ENCODE results near the gene CWC27.

CWC27 gene

DNA sequence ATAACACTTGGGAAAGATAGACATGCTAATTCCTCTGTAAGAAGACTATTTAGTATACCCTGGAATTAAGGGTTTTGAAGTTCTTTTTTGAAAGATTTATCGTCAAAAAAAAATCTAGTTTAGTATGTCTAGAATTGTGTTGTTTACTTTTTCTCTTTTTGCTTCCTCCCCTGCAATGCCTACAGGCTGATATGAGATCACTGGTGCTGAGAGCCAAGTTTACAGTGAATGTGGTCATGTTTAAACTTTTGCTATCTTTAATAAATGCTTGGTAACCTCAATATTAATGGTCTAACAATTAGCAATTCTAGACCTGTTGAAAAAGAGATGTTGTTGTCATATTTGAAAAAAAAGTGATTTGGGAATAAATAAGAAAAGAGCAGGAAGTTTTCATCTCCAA lies 86.1 kb downstream of the CWC27 start:
- Histone ChIP-seq H3K4me1 (ENCODE audit: control insufficient read depth, insufficient read depth, low read length, poor library complexity, severe bottlenecking) (no peaks in the 10 kb centered on the region), H3K27me3 (replicated peaks; ENCODE audit: control insufficient read depth, insufficient read depth, low read length, poor library complexity, severe bottlenecking) (no peaks in the 10 kb centered on the region), H3K27ac (ENCODE audit: insufficient read depth, low read length, poor library complexity, severe bottlenecking) (no peak overlapping the region), H3K9me3 (ENCODE audit: control insufficient read depth, low read length) (no peaks in the 10 kb centered on the region), H3K4me3 (ENCODE audit: insufficient read depth, low read depth, low read length, poor library complexity, severe bottlenecking) (no peak overlapping the region), H3K36me3 (ENCODE audit: control insufficient read depth, insufficient read depth, low read length) (no peaks in the 10 kb centered on the region)
- no peak for DNase-seq

DNA sequence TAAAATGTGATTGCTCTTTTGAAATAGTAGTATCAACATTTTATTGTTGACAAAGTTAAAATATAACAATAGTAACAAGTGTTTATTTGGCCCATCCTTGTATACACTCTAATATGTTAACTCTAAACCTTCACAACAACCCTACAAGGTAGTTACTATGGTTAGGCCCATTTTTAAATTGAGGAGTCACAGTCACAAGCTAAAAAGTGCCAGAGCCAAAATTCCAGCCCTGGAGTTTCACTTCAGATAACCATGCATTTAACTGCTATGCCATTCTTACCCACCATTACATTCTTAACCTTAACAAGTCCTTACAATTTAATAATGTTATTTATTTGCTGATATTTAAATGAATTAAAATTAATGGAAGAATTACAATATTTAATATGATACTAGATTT lies 91.2 kb downstream of the CWC27 start:
- H3K4me1 ChIP-seq (ENCODE audit: control insufficient read depth, insufficient read depth, low read length, poor library complexity, severe bottlenecking) = no peaks in the 10 kb centered on the region
- no peak overlapping the region for H3K27ac ChIP-seq (ENCODE audit: insufficient read depth, low read length, poor library complexity, severe bottlenecking)
- DNase-seq = no peak

GRCh38 chr5:64861281-64861680 lies 92.6 kb downstream of the CWC27 start:
- Histone ChIP-seq H3K27me3 (replicated peaks; ENCODE audit: control insufficient read depth, insufficient read depth, low read length, poor library complexity, severe bottlenecking) (no peaks in the 10 kb centered on the region), H3K9me3 (ENCODE audit: control insufficient read depth, low read length) (no peaks in the 10 kb centered on the region), H3K27ac (ENCODE audit: insufficient read depth, low read length, poor library complexity, severe bottlenecking) (no peak overlapping the region), H3K36me3 (ENCODE audit: control insufficient read depth, insufficient read depth, low read length) (no peaks in the 10 kb centered on the region), H3K4me3 (ENCODE audit: insufficient read depth, low read depth, low read length, poor library complexity, severe bottlenecking) (no peak overlapping the region), H3K4me1 (ENCODE audit: control insufficient read depth, insufficient read depth, low read length, poor library complexity, severe bottlenecking) (no peaks in the 10 kb centered on the region)
- DNase-seq = no peak

More for the DNA sequence above, 91.2 kb downstream of the CWC27 start:
- Histone ChIP-seq H3K36me3 (ENCODE audit: control insufficient read depth, insufficient read depth, low read length) (no peaks in the 10 kb centered on the region), H3K4me3 (ENCODE audit: insufficient read depth, low read depth, low read length, poor library complexity, severe bottlenecking) (no peak overlapping the region), H3K9me3 (ENCODE audit: control insufficient read depth, low read length) (no peaks in the 10 kb centered on the region), H3K27me3 (replicated peaks; ENCODE audit: control insufficient read depth, insufficient read depth, low read length, poor library complexity, severe bottlenecking) (no peaks in the 10 kb centered on the region)

- Histone ChIP-seq H3K27ac (ENCODE audit: insufficient read depth, low read length, poor library complexity, severe bottlenecking) (no peak overlapping the region), H3K27me3 (replicated peaks; ENCODE audit: control insufficient read depth, insufficient read depth, low read length, poor library complexity, severe bottlenecking) (no peaks in the 10 kb centered on the region), H3K4me1 (ENCODE audit: control insufficient read depth, insufficient read depth, low read length, poor library complexity, severe bottlenecking) (no peaks in the 10 kb centered on the region), H3K9me3 (ENCODE audit: control insufficient read depth, low read length) (no peaks in the 10 kb centered on the region), H3K4me3 (ENCODE audit: insufficient read depth, low read depth, low read length, poor library complexity, severe bottlenecking) (no peak overlapping the region), H3K36me3 (ENCODE audit: control insufficient read depth, insufficient read depth, low read length) (no peaks in the 10 kb centered on the region)
- DNase-seq = no peak
Observed at GRCh38 chr5:64864171-64864570, 95.4 kb downstream of the CWC27 start.

- H3K4me3 ChIP-seq (ENCODE audit: insufficient read depth, low read depth, low read length, poor library complexity, severe bottlenecking) = no peak overlapping the region
- no peaks in the 10 kb centered on the region for H3K36me3 ChIP-seq (ENCODE audit: control insufficient read depth, insufficient read depth, low read length)
- no peaks in the 10 kb centered on the region for H3K9me3 ChIP-seq (ENCODE audit: control insufficient read depth, low read length)
- H3K27ac ChIP-seq (ENCODE audit: insufficient read depth, low read length, poor library complexity, severe bottlenecking) = no peak overlapping the region
- no peak for DNase-seq
- no peaks in the 10 kb centered on the region for H3K27me3 ChIP-seq (replicated peaks; ENCODE audit: control insufficient read depth, insufficient read depth, low read length, poor library complexity, severe bottlenecking)
- H3K4me1 ChIP-seq (ENCODE audit: control insufficient read depth, insufficient read depth, low read length, poor library complexity, severe bottlenecking) = no peaks in the 10 kb centered on the region
Observed at GRCh38 chr5:64865662-64866061, 96.9 kb downstream of the CWC27 start.

DNA sequence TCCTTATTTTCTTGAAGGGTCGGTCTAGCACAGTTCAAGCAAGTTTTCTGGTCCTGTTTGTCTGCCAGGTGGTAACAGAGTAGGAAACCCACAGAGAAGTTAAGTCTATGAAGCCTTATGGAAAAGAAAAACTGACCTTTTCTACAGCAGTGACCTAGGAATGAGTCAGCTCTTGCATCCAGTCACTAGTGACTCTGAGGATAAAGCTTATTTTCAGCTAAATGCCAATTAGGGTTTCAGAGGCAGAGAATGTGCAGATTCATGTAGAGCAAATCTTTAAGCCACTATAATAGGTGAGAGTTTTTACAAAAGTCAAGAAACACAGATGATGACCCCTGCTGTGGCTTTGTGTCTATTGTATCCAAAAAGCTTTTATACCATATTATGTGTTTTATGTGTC lies 100.7 kb downstream of the CWC27 start:
- H3K4me1 ChIP-seq (ENCODE audit: control insufficient read depth, insufficient read depth, low read length, poor library complexity, severe bottlenecking) = no peaks in the 10 kb centered on the region
- H3K27ac ChIP-seq (ENCODE audit: insufficient read depth, low read length, poor library complexity, severe bottlenecking) = no peak overlapping the region
- no peak overlapping the region for H3K4me3 ChIP-seq (ENCODE audit: insufficient read depth, low read depth, low read length, poor library complexity, severe bottlenecking)
- no peaks in the 10 kb centered on the region for H3K9me3 ChIP-seq (ENCODE audit: control insufficient read depth, low read length)
- H3K36me3 ChIP-seq (ENCODE audit: control insufficient read depth, insufficient read depth, low read length) = no peaks in the 10 kb centered on the region
- DNase-seq = no peak
- no peaks in the 10 kb centered on the region for H3K27me3 ChIP-seq (replicated peaks; ENCODE audit: control insufficient read depth, insufficient read depth, low read length, poor library complexity, severe bottlenecking)

DNA sequence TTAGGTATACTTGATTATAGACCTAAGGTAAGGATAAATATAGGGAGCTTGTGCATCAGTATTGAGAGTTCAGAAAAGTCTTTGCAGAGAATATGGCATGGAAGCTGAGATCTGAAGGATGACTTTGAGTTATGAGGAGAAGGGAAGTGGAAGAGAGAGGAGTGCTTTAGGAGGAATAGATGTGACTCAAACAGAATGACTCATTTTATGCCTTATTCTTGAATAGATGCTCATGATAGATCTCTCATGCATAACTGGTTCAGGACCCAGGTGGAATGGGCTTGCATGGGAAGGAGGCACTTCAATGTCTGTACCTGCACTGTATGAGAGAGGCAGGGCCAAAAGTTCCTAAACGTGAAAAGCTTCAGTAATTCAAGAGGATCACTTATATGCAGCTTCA lies 103.3 kb downstream of the CWC27 start:
- H3K36me3 ChIP-seq (ENCODE audit: control insufficient read depth, insufficient read depth, low read length) = no peaks in the 10 kb centered on the region
- no peaks in the 10 kb centered on the region for H3K9me3 ChIP-seq (ENCODE audit: control insufficient read depth, low read length)
- H3K4me3 ChIP-seq (ENCODE audit: insufficient read depth, low read depth, low read length, poor library complexity, severe bottlenecking) = no peak overlapping the region
- no peak for DNase-seq
- no peaks in the 10 kb centered on the region for H3K27me3 ChIP-seq (replicated peaks; ENCODE audit: control insufficient read depth, insufficient read depth, low read length, poor library complexity, severe bottlenecking)
- H3K4me1 ChIP-seq (ENCODE audit: control insufficient read depth, insufficient read depth, low read length, poor library complexity, severe bottlenecking) = no peaks in the 10 kb centered on the region
- H3K27ac ChIP-seq (ENCODE audit: insufficient read depth, low read length, poor library complexity, severe bottlenecking) = no peak overlapping the region

DNA sequence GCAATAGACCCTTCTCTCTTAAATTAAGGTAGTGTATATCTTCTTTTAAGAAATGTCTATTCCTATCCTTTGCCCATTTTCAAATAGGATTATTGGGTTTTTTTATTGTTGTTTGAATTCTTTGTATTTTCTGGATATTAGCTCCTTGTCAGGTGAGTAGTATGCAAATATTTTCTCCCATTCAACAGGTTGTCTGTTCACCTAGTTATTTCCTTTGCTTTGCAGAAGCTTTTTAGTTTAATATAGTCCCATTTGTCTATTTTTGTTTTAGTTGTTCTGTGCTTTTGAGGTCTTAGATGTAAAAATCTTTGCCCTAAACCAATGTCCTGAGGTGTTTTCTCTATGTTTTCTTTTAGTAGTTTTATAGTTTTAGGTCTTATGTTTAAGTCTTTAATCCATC lies 104.7 kb downstream of the CWC27 start:
- H3K4me1 ChIP-seq (ENCODE audit: control insufficient read depth, insufficient read depth, low read length, poor library complexity, severe bottlenecking) = no peaks in the 10 kb centered on the region
- no peaks in the 10 kb centered on the region for H3K9me3 ChIP-seq (ENCODE audit: control insufficient read depth, low read length)
- H3K36me3 ChIP-seq (ENCODE audit: control insufficient read depth, insufficient read depth, low read length) = no peaks in the 10 kb centered on the region
- no peak overlapping the region for H3K4me3 ChIP-seq (ENCODE audit: insufficient read depth, low read depth, low read length, poor library complexity, severe bottlenecking)
- no peak for DNase-seq
- no peaks in the 10 kb centered on the region for H3K27me3 ChIP-seq (replicated peaks; ENCODE audit: control insufficient read depth, insufficient read depth, low read length, poor library complexity, severe bottlenecking)
- H3K27ac ChIP-seq (ENCODE audit: insufficient read depth, low read length, poor library complexity, severe bottlenecking) = no peak overlapping the region

DNA sequence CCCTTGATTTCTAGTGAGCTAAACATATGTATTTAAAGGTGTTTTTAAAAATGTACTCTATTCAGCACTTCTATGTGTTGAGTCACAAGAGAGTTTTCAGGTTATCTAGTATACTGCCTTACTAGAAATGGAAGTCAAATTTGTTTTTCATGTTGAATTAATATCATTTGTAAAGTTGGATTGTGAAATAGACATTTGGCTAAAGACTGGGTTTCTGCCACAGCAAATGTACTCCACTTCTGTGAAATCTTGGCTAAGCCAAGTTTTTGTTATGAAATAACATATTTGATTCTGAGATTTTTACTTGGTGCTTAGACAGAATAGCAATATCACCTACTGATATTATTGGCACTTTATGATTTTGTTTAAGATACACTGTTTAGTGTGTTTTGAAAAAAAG lies 106.0 kb downstream of the CWC27 start:
- Histone ChIP-seq H3K27ac (ENCODE audit: insufficient read depth, low read length, poor library complexity, severe bottlenecking) (no peak overlapping the region), H3K27me3 (replicated peaks; ENCODE audit: control insufficient read depth, insufficient read depth, low read length, poor library complexity, severe bottlenecking) (no peaks in the 10 kb centered on the region), H3K9me3 (ENCODE audit: control insufficient read depth, low read length) (no peaks in the 10 kb centered on the region), H3K4me3 (ENCODE audit: insufficient read depth, low read depth, low read length, poor library complexity, severe bottlenecking) (no peak overlapping the region), H3K4me1 (ENCODE audit: control insufficient read depth, insufficient read depth, low read length, poor library complexity, severe bottlenecking) (no peaks in the 10 kb centered on the region), H3K36me3 (ENCODE audit: control insufficient read depth, insufficient read depth, low read length) (no peaks in the 10 kb centered on the region)
- no peak for DNase-seq

GRCh38 chr5:64876203-64876602 lies 107.5 kb downstream of the CWC27 start:
- H3K4me3 ChIP-seq (ENCODE audit: insufficient read depth, low read depth, low read length, poor library complexity, severe bottlenecking) = no peak overlapping the region
- H3K27ac ChIP-seq (ENCODE audit: insufficient read depth, low read length, poor library complexity, severe bottlenecking) = no peak overlapping the region
- H3K36me3 ChIP-seq (ENCODE audit: control insufficient read depth, insufficient read depth, low read length) = no peaks in the 10 kb centered on the region
- DNase-seq = no peak
- H3K9me3 ChIP-seq (ENCODE audit: control insufficient read depth, low read length) = no peaks in the 10 kb centered on the region
- H3K4me1 ChIP-seq (ENCODE audit: control insufficient read depth, insufficient read depth, low read length, poor library complexity, severe bottlenecking) = no peaks in the 10 kb centered on the region
- no peaks in the 10 kb centered on the region for H3K27me3 ChIP-seq (replicated peaks; ENCODE audit: control insufficient read depth, insufficient read depth, low read length, poor library complexity, severe bottlenecking)

DNA sequence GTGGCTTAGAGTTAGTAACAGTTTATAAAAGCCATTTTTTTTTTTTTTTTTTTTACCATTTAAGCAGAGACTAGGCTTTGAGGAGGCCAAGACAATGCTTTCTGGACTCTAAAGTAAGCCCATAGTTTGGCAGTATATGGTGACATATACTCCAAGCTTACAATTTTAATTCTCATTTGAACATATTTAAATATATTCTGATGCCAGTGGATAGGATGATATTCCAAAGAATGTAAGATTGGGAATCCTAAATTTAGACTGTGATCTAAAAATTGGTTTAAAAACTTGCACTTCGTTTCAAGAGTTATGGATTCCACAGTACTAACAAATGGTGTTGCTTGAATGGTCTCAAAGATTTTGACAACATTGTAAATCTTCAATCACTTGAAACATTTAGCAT lies 112.1 kb downstream of the CWC27 start:
- Histone ChIP-seq H3K36me3 (ENCODE audit: control insufficient read depth, insufficient read depth, low read length) (no peaks in the 10 kb centered on the region), H3K4me1 (ENCODE audit: control insufficient read depth, insufficient read depth, low read length, poor library complexity, severe bottlenecking) (no peaks in the 10 kb centered on the region), H3K27me3 (replicated peaks; ENCODE audit: control insufficient read depth, insufficient read depth, low read length, poor library complexity, severe bottlenecking) (no peaks in the 10 kb centered on the region), H3K27ac (ENCODE audit: insufficient read depth, low read length, poor library complexity, severe bottlenecking) (no peak overlapping the region), H3K4me3 (ENCODE audit: insufficient read depth, low read depth, low read length, poor library complexity, severe bottlenecking) (no peak overlapping the region), H3K9me3 (ENCODE audit: control insufficient read depth, low read length) (no peaks in the 10 kb centered on the region)
- DNase-seq = no peak
